ENCODE measurements around the gene ABHD16A. TPM values are rescaled to one million over a fixed set of nuclear protein-coding genes. Genes with fewer than 3 reads are reported as not detected.

ABHD16A gene
- total and polyA plus RNA-seq, 2 donors (not counting 3 experiments of a cell fraction or from before 2014, with no cell fraction given) = 48.9 to 60.3 TPM

GRCh38 chr6:31727034-31727716, 24.1 kb upstream of the ABHD16A start:
- POLR2A ChIA-PET = no interaction called here
- intact Hi-C loops (cut with micrococcal nuclease) = no loop called here
- CTCF ChIA-PET = interaction anchor here (1.0 to 5.4 kb wide), 3 partner anchors 24 to 69 kb away, joined by 3 to 42 read pairs (median 4); partner anchors contain the start of genes ABHD16A and VARS1
- Histone ChIP-seq H2AFZ (ENCODE audit: low read depth, low read length) (no peak overlapping the region), H3K36me3 (ENCODE audit: control insufficient read depth in 2 of 2, extremely low read depth in 1 of 2, insufficient read depth in 2 of 2, low read length in 2 of 2) (peaks cover 16 to 25% of the 10 kb centered on the region in 2 experiments), H3K4me3 (replicated peaks in 1 of 3; ENCODE audit: insufficient read depth in 1 of 3, low read depth in 1 of 3, low read length in 3 of 3) (no peak overlapping the region), H3K9me3 (replicated peaks; ENCODE audit: control insufficient read depth, insufficient read depth, low read length) (no peaks in the 10 kb centered on the region), H3K27ac (ENCODE audit: insufficient read depth, low read depth, low read length) (no peak overlapping the region), H3K9me1 (replicated peaks; ENCODE audit: control insufficient read depth, extremely low read depth, insufficient read depth, low read length) (no peaks in the 10 kb centered on the region), H4K20me1 (replicated peaks; ENCODE audit: control insufficient read depth, extremely low read depth, insufficient read depth, low read length) (no peaks in the 10 kb centered on the region), H3K4me1 (ENCODE audit: control insufficient read depth, extremely low read depth, insufficient read depth, low read length) (peaks cover 28% of the 10 kb centered on the region), H3K9ac (replicated peaks; ENCODE audit: extremely low read depth, insufficient read depth, low read length) (no peak overlapping the region), H3K4me2 (ENCODE audit: insufficient read depth, low read length) (no peak overlapping the region), H3K79me2 (ENCODE audit: control insufficient read depth, insufficient read depth, low read length) (peaks cover 2% of the 10 kb centered on the region), H3K27me3 (ENCODE audit: control insufficient read depth in 2 of 2, insufficient read depth in 2 of 2, low read length in 2 of 2) (no peaks in the 10 kb centered on the region)
- no peak for DNase-seq (ENCODE audit: low read depth, low spot score)
- dilution Hi-C loops (cut with MboI; ENCODE audit: extremely low pct_ligation_motif_present, low sequenced_read_pairs) = no loop called here
- peak; percentile 35 for FAIRE-seq
- TF ChIP-seq JUN (IDR thresholded peaks at IDR 0.05; ENCODE audit: borderline replicate concordance, insufficient read depth, insufficient read length, low read depth) (no peak), FOS (IDR thresholded peaks at IDR 0.05; ENCODE audit: borderline replicate concordance, insufficient read depth, low read length) (no peak), MAX (IDR thresholded peaks at IDR 0.05; ENCODE audit: insufficient read depth, insufficient read length) (no peak), MYC (IDR thresholded peaks at IDR 0.05; ENCODE audit: low read depth, low read length) (no peak), CTCF (IDR thresholded peaks at IDR 0.05; ENCODE audit: extremely low read depth in 1 of 2, insufficient read depth in 1 of 2, low read depth in 1 of 2, low read length in 2 of 2) (no peak), POLR2AphosphoS5 (IDR thresholded peaks at IDR 0.05; ENCODE audit: insufficient read depth, low read depth, low read length) (no peak), POLR2A (IDR thresholded peaks at IDR 0.05; ENCODE audit: low read depth, low read length) (no peak), EZH2 (IDR thresholded peaks at IDR 0.05; ENCODE audit: borderline replicate concordance, low read depth, low read length, severe bottlenecking) (no peak), GATA2 (IDR thresholded peaks at IDR 0.05; ENCODE audit: insufficient read depth, insufficient read length, low read depth, low read length) (no peak)
- no TSS peak for BruUV-seq (replicated peaks)
